Hepatocyte (in vitro differentiated cells): ENCODE results near the gene HOXC4. TPM values are rescaled to one million over a fixed set of nuclear protein-coding genes. Genes with fewer than 3 reads are reported as not detected.
A peak's percentile ranks its signal among the peaks of the same experiment; 100 is the strongest.

Source experiments
- DNase-seq: peaks from one replicate; pipeline ENCODE4 v3.0.0-alpha.2; 2016; ENCODE audit warnings: low spot score
- H2AFZ ChIP-seq: fragments of 200-600 bp; sonication (generic); 2 replicates; pipeline ENCODE4 v1.6.0; 2016; ENCODE audit warnings: antibody characterized with exemption, mild to moderate bottlenecking
- H3K27ac ChIP-seq: fragments of 200-600 bp; sonication (generic); 2 replicates; pipeline ENCODE4 v1.5.1; 2016; ENCODE audit warnings: mild to moderate bottlenecking
- H3K27me3 ChIP-seq: fragments of 200-600 bp; sonication (generic); 2 replicates; pipeline ENCODE4 v1.6.1; 2016
- H3K36me3 ChIP-seq: fragments of 200-600 bp; sonication (generic); replicated peaks from 2 replicates; pipeline ENCODE4 v1.5.1; 2016; ENCODE audit warnings: low read depth; ENCODE audit not compliant: insufficient read depth
- H3K4me1 ChIP-seq: fragments of 200-600 bp; sonication (generic); 2 replicates; pipeline ENCODE4 v1.5.1; 2016; ENCODE audit warnings: mild to moderate bottlenecking, moderate library complexity; ENCODE audit not compliant: insufficient read depth
- H3K4me2 ChIP-seq: fragments of 200-600 bp; sonication (generic); 2 replicates; pipeline ENCODE4 v1.6.0; 2016
- H3K4me3 ChIP-seq: fragments of 200-600 bp; sonication (generic); 2 replicates; pipeline ENCODE4 v1.5.1; 2016; ENCODE audit warnings: mild to moderate bottlenecking
- H3K79me2 ChIP-seq: fragments of 200-600 bp; sonication (generic); 2 replicates; pipeline ENCODE4 v1.6.0; 2017; ENCODE audit warnings: mild to moderate bottlenecking
- H3K9me2 ChIP-seq: fragments of 200-600 bp; sonication (generic); replicated peaks from 2 replicates; pipeline ENCODE4 v1.6.0; 2017; ENCODE audit warnings: mild to moderate bottlenecking; ENCODE audit not compliant: insufficient read depth
- H3K9me3 ChIP-seq: fragments of 200-600 bp; sonication (generic); 2 replicates; pipeline ENCODE4 v1.5.1; 2016; ENCODE audit warnings: low read depth, mild to moderate bottlenecking
- H4K20me1 ChIP-seq: fragments of 200-600 bp; sonication (generic); 2 replicates; pipeline ENCODE4 v1.6.0; 2016; ENCODE audit warnings: mild to moderate bottlenecking; ENCODE audit not compliant: insufficient read depth, poor library complexity, severe bottlenecking
- EZH2 ChIP-seq: fragments of 200-600 bp; sonication (generic); IDR thresholded peaks from 2 replicates; pipeline ENCODE4 v1.6.1; 2016; ENCODE audit warnings: antibody characterized with exemption, mild to moderate bottlenecking, borderline replicate concordance
- EZH2phosphoT487 ChIP-seq: fragments of 200-600 bp; sonication (generic); IDR thresholded peaks from one replicate; pipeline ENCODE4 v1.6.1; 2018; ENCODE audit warnings: antibody characterized with exemption, mild to moderate bottlenecking, low read depth, moderate library complexity; ENCODE audit not compliant: unreplicated experiment, severe bottlenecking
- WGBS: methylation state at CpG from one replicate; pipeline ENCODE4 v1.1.6; 2016; ENCODE audit warnings: low lambda C conversion rate; ENCODE audit errors: missing lambda C conversion rate; 5-methylcytosine and 5-hydroxymethylcytosine counted together
- polyA plus RNA-seq: library from polyadenylated mRNA; unstranded; fragments of >200 nt; fragmentation: Nextera tagmentation; extraction: Ambion mirVana; gene quantifications from 2 replicates; pipeline ENCODE4 v1.2.1, GENCODE V29; 2016
- total RNA-seq: library from RNA; depleted of rRNA; stranded (reverse); fragments of >200 nt; gene quantifications from 2 replicates; pipeline ENCODE4 v1.2.3, GENCODE V29; 2014
- TF ChIP-seq, protein P1 (sequence below): fragments of 200-600 bp; sonication (generic); IDR thresholded peaks from 2 replicates; pipeline ENCODE4 v1.5.1; 2016; ENCODE audit warnings: antibody characterized with exemption, mild to moderate bottlenecking; ENCODE audit not compliant: poor library complexity

Gene HOXC4
- total and polyA plus RNA-seq, 2 experiments from 2014 or later, result 2.1 to 4.4 TPM

DNA sequence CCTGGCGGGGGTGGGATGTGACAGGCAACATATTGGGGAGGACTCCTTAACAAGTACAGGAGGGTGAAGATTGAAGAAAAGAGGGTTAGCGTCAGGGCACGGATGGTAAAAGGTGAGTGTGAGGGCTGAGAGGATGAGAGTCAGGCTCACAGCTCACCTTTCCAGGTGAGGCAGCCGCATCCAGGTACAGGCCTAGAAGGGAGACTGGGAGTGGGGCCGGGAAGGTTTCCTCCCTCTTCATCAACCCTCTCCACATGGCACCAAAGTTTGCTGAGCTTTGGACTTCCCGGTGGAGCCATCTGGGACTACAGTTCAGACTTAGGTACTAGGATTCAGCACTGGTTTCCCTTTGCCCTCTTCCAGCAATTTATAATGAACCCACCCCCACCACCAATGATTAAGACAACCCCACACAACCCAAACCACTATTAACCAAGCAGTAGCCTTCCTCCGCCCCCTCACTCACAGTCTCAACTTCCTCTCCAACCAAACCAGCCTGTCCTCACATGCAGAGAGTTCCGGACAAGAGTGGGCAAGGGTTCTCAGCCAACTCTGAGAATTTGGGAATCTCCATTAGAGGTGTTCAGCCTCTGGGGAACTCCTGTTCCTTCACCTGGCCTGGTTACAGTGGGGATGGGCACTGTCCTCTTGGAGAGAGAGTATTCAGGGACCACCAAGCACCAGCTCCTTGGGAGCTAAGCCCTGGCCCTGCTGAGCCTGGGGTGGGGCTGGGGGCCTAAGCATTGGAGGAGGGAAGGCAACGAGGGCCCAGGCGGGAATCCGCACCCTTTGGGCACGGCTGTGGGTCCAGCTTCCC, 2.4 kb upstream of the HOXC4 start:
- Histone ChIP-seq H3K4me2 (no peak overlapping the region), H2AFZ (no peak overlapping the region), H3K27me3 (peaks cover 93% of the 10 kb centered on the region), H3K36me3 (no peaks in the 10 kb centered on the region), H3K4me1 (peaks cover 33% of the 10 kb centered on the region), H4K20me1 (no peaks in the 10 kb centered on the region), H3K9me2 (no peaks in the 10 kb centered on the region), H3K9me3 (no peaks in the 10 kb centered on the region), H3K27ac (no peak overlapping the region), H3K4me3 (no peak overlapping the region), H3K79me2 (no peaks in the 10 kb centered on the region)
- no peak for DNase-seq
- TF ChIP-seq EZH2, result peak; percentile 16
- TF ChIP-seq, protein P1, sequence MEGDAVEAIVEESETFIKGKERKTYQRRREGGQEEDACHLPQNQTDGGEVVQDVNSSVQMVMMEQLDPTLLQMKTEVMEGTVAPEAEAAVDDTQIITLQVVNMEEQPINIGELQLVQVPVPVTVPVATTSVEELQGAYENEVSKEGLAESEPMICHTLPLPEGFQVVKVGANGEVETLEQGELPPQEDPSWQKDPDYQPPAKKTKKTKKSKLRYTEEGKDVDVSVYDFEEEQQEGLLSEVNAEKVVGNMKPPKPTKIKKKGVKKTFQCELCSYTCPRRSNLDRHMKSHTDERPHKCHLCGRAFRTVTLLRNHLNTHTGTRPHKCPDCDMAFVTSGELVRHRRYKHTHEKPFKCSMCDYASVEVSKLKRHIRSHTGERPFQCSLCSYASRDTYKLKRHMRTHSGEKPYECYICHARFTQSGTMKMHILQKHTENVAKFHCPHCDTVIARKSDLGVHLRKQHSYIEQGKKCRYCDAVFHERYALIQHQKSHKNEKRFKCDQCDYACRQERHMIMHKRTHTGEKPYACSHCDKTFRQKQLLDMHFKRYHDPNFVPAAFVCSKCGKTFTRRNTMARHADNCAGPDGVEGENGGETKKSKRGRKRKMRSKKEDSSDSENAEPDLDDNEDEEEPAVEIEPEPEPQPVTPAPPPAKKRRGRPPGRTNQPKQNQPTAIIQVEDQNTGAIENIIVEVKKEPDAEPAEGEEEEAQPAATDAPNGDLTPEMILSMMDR, result no peak
- WGBS, result 44% methylated on average over 12 of the region's 12 CpGs

GRCh38 chr12:54051874-54052437, 1.7 kb upstream of the HOXC4 start:
- peaks cover 93% of the 10 kb centered on the region for H3K27me3 ChIP-seq
- TF ChIP-seq EZH2phosphoT487 (no peak), EZH2 (peak; percentile 49)
- H4K20me1 ChIP-seq, result no peaks in the 10 kb centered on the region
- WGBS, result 8% methylated on average over 24 of the region's 24 CpGs
- no peaks in the 10 kb centered on the region for H3K9me3 ChIP-seq
- H3K27ac ChIP-seq, result no peak overlapping the region
- peaks cover 33% of the 10 kb centered on the region for H3K4me1 ChIP-seq
- peak; percentile 66 for DNase-seq
- H2AFZ ChIP-seq, result no peak overlapping the region
- peak overlapping the region; percentile 78 for H3K4me2 ChIP-seq
- no peak overlapping the region for H3K4me3 ChIP-seq
- H3K36me3 ChIP-seq, result no peaks in the 10 kb centered on the region
- no peaks in the 10 kb centered on the region for H3K79me2 ChIP-seq
- no peaks in the 10 kb centered on the region for H3K9me2 ChIP-seq

DNA sequence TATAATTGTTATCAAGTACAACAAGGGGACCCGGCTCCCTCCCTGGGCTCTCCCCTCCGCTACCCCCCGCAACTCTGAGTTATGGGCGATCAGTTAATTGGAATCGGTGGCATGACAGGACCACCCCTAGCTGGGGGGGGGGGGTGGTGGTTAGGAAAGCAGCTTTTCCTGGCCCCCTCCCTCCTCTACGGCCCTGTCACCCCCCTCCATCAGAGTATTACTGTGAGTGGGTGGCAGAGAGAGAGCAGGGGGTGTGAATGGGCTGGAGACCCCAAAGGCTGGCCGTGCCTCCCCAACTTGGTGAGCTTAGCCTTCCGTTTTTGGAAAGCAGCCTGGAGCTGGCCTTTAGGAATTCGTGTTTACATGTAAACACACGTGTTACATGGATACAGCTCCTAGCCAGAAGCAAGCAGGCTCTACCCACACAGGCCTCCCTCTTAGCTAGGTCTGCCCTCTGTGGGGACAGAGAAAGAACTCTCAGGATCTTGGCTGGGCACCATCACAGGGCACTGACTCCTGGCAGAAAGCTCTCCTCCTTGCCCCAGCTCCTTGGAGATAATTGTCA, 1.1 kb upstream of the HOXC4 start:
- Histone ChIP-seq H3K27me3 (peaks cover 93% of the 10 kb centered on the region), H2AFZ (no peak overlapping the region), H3K9me2 (no peaks in the 10 kb centered on the region), H3K27ac (peak overlapping the region; percentile 23), H3K4me3 (no peak overlapping the region), H3K9me3 (no peaks in the 10 kb centered on the region), H4K20me1 (no peaks in the 10 kb centered on the region), H3K4me2 (peak overlapping the region; percentile 78), H3K36me3 (no peaks in the 10 kb centered on the region), H3K79me2 (no peaks in the 10 kb centered on the region), H3K4me1 (peaks cover 28% of the 10 kb centered on the region)
- WGBS, result 15% methylated on average over 10 of the region's 10 CpGs
- DNase-seq, result peak; percentile 51
- no peak for TF ChIP-seq EZH2
- TF ChIP-seq, protein P1, result no peak
- TF ChIP-seq EZH2phosphoT487, result no peak
